ENCODE data around the gene NRTN.

GRCh38 chr19:5790559-5791520, 14.0 kb upstream of the NRTN start, which contains the start of gene DUS3L:
- no peak for TF ChIP-seq CTCF (IDR thresholded peaks at IDR 0.05)
- peak; percentile 91 for TF ChIP-seq TCF7L2 (IDR thresholded peaks at IDR 0.05; ENCODE audit: low read depth, low read length)
- no peak for TF ChIP-seq SIN3A (IDR thresholded peaks at IDR 0.05; ENCODE audit: borderline replicate concordance, insufficient read depth, low read depth, low read length)
